ENCODE data around the gene TAF5L.

DNA sequence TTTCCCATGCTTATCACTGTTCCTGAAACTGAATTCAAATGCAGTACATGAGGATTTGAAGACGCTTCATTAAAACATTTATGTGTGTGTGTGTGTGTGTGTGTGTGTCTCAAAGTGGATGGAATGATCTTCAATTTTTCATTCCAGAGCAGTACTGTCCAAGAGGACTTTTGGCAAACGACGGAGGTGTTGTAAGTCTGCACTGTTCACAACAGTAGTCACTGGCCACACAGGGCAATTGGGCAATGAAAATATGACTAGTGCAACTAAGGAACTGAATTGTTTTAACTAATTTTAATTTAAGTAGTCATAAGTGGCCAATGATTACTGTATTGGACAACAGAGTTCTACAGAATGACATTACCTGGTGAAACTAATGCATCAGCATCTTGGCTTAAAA lies 5.0 kb downstream of the TAF5L start:
- TF ChIP-seq POLR2A (IDR thresholded peaks at IDR 0.05; ENCODE audit: low read depth, low read length), result no peak
- no peak for TF ChIP-seq POLR2AphosphoS5 (IDR thresholded peaks at IDR 0.05; ENCODE audit: low read depth, low read length)
